ENCODE data around the gene HMCES. TPM values are rescaled to one million over a fixed set of nuclear protein-coding genes. Genes with fewer than 3 reads are reported as not detected.
"Not testable (repeated sequence)": the region's sequence is repeated elsewhere in the genome, so short reads cannot be mapped to it uniquely, and the experiment has no call there.

The HMCES gene
- total RNA-seq, 1 donor from 2014 or later = 16.1 TPM

DNA sequence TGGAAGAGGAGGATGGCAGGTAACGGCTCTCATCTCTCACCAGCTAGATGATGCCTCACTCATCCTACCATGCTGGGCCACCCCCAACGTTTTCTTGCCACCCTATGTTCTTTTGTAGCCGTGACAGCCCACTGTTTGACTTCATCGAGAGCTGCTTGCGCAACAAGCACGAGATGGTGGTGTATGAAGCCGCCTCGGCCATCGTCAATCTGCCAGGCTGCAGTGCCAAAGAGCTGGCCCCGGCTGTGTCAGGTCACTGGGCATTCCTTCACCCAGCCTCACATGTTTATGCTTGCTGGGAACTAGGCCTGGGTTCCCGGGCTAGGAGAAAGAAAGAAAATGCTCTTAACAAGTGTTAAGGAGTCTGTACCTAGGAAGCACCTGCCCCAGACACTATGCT is 21.1 kb upstream of the HMCES start:
- DNase-seq (ENCODE audit: low read depth) = no peak

DNA sequence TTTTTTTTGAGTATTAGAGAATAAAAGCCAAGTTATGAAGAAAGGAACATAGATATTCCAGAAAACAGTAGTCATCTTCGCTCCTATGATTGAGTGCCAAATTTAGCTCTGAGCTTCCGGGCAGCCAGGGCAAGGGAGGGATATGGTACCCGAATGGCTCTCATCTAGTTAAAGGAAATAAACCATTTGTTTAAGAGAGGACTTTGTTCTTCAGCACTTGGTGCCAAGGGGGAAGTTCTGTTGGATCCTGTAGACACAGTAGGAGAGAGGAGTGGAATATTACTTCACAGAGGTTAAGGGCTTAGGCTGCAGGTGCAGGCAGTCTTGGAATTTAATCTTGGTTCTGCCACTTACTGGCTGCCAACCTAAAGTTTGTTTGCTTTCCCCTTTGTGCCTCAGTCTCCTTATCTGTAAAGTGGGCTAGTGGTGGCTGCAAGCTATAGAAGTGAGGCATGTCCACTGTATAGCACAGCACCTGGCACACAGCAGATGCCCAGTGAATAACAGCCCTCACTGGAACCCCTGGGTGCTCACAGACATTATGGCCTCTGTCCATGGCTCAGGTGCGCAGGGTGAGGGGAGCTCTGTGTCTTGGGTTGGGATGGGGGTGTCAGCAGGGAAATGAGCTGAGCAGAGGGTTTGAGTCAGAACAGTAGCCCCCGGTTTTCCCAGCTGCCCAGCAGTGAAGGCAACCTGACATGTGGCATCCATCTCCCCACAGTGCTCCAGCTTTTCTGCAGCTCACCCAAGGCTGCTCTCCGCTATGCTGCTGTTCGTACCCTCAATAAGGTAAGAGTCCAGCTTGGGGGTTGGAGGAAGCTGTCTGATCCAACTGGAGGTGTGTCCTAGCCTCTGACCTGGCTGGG is 18.8 kb upstream of the HMCES start:
- no peak for DNase-seq (ENCODE audit: low read depth)

DNA sequence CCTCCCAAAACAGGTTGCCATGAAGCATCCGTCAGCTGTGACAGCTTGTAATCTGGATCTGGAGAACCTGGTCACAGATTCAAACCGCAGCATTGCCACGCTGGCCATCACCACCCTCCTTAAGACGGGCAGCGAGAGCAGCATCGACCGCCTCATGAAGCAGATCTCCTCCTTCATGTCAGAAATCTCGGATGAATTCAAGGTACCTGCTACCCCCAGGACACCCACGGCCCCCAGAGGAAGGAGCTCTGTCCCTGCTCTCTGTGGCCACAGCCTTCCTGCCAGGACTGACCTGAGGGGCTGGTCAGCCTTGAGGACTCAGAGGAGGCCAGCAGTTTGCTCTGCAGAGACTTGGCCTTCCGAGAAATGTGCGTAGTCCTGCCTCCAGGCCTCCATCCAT is 18.1 kb upstream of the HMCES start:
- no peak for DNase-seq (ENCODE audit: low read depth)

DNA sequence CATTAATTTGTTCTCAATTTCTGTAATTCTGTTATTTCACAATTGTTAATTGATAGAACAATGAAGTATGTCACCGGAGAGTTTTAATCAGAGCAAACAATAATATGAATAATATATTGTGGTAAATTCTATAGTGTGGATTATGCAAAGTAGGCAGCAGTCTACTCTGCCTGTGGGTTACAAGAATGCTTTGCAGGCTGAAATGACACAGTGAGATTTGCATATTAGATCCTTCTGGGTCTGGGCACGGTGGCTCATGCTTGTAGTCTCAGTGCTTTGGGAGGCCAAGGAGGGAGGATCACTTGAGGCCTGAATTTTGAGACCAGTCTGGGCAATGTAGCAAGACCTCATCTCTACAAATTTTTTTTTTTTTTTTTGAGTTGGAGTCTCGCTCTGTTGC is 16.8 kb upstream of the HMCES start:
- DNase-seq (ENCODE audit: low read depth) = no peak

DNA sequence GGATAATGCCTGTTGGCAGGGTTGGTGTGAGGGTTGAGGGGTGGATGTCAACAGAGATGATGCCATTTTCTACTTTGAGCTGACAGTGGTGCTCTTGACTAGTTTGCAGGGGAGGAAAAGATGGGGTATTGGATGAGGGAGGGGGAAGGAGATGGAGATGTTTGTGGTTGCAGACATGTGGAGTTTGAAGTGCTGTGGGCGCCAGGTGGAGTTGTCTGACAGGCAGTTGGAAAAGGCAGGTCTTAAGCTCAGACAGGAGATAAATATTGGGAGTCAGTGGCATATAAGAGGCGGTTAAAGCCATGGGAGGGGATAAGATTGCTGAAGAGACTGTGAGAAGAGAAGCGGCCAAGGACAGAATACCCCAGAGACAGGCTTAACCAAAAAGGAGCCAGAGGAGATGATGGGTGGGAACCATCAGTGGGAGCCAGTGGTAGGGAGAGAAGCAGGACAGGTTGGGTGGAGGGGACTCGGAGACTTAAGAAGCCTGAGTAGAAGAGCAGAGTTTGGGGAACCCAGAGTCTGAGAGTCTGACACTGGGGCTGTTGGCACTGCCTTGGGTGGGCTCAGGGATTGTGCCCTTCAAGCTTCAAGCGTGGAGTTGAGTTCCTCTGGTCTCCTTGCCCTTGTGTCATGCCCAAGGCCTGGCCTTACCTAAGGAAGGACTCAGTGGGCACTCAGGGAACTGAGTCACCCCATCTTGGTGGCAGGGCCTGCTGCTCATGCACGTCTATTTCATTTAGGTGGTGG is 15.3 kb upstream of the HMCES start:
- no peak for DNase-seq (ENCODE audit: low read depth)

DNA sequence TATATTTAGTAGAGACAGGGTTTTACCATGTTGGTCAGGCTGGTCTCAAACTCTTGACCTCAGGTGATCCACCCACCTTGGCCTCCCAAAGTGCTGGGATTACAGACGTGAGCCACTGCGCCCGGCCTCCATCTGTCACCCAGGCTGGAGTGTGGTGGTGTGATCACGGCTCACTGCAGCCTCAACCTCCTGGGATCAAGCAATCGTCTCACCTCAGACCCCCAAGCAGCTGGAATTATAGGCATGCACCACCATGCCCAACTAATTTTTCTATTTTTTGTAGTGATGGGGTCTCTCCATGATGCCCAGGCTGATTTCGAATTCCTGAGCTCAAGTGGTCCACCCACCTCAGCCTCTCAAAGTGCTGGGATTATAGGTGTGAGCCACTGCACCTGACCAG is 13.7 kb upstream of the HMCES start:
- not testable (repeated sequence) for DNase-seq (ENCODE audit: low read depth)

DNA sequence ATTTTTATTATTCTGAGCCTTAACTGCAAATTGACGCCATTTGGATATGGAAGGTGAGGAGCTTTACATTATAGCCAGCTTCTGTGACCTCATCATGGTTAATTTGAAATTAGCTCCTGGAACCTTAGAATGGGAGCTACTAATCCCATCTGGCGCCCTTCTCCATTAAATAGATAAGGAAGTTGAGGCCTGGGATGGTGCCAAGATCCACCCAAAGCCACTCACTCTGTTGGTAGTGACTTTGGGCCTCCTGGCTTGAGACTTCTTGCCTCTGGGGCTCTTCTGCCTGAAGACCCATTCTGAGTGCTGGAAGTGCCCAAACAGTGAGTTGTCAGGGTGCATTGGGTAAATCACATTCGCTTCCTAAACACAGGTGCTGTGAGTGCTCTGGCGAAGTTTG is 12.0 kb upstream of the HMCES start:
- no peak for DNase-seq (ENCODE audit: low read depth)

DNA sequence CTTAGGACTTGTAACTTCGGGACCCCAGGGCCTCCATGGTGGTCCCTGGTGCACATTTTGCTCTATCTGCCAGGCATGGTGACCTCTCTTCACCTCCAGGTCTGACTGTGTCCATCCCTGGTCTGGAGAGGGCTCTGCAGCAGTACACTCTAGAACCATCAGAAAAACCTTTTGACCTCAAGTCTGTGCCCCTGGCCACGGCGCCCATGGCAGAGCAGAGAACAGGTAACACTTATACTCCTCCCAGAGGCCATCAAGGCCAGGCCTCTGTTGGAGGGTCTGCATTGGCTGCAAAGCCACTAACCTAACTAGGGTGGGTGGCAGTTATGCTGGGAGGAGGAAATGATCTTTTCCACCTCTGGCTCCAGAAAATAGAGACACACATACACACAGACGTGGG is 10.3 kb upstream of the HMCES start:
- no peak for DNase-seq (ENCODE audit: low read depth)

DNA sequence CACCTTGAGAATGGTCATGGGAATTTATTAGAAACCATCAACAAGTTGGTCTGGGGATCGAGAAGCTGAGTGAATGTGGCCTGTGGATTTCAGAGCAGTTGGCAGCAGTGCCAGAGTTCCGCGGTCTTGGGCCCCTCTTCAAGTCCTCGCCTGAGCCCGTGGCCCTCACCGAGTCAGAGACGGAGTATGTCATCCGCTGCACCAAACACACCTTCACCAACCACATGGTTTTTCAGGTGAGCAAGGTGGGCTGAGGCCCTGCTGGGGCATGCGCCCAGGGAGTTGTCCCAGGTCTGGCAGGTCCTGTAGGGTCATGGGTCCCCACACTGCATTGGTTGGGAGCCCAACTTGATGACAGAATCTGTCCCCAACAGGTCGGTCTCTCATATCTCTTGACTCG is 7.0 kb upstream of the HMCES start:
- DNase-seq (ENCODE audit: low read depth) = no peak

DNA sequence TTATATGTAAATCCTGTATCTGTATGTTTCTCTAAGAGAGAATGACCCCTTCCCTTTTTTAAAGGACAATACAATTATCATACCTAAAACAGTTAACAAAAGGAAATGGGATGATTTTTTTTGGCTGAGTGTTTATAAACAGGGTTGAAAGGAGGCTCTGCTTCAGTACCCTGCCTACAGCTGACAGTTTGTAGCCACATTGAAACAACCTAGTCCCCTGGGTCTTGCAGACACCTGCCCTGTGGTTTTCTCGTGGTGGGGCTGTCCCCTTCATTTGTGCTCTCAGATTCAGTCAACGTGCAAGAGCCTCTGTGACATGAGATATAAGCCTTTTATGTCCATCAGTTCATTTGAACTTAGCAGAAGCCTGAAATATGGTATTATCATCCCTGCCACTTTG is 2.3 kb upstream of the HMCES start:
- peak; percentile 62 for DNase-seq (ENCODE audit: low read depth)

DNA sequence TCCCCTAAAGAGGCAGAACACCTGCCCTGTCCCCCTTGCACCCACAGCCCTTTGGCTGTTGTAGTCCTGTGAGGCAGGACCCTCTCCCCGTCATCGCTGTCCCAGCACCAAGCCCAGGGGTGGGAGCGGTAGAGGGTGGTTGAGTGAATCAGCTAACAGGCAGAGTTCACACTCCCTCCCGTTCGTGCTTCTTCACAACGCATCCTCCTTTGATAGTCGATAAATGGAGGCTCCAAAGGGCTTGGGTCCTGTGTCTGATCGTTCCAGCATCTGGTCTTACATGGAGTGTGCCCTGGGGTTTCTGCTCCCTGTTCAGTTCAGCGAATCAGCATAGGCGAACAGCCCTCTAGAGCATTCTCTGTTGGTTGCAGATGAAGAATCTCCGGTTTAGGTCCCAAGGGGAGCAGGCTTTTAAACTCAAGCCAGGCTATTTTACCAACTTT is 820 bp upstream of the HMCES start:
- DNase-seq (ENCODE audit: low read depth) = no peak

DNA sequence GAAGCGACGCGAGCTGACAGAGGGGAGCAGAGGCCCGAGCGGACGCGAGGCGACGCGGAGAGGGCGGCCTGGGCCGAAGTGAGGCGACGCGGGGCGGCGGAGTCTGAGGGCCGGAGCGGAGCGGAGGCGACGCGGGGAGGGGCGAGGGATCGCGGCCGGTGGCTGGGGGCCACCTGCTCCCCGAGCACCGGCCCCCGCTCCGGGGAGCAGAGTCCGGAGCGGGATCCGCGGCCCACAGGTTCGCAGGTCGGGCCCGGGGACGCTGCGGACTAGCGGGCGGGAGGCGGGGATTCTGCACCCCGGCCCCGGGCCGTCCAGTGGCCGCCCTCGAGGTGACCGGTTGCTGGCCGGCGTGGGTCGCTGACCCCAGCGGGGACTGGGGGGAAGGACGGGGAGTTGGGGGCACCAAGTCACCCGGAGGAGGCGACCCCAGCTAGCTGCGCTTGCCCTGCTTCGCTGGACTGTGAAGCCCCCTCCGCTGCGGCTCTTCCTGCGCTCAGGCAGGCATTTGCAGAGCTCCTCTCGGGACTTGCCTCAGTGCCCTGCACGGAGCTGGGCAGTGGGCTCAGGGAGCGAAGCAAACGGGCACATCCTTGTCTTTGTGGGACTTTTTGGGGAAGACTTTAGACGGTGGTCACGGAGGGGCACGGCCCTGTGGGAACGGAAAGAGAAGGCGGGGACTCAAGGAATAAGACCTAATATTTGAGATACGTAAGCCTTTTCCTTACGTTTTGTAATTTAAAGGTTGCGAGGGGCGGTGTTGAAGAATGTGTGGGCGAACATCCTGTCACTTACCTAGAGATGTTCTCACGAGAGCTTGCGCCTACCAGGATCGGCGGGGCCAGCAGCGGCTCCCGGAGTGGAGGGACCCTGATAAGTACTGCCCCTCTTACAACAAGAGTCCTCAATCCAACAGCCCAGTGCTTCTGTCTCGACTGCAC is 566 bp downstream of the HMCES start:
- DNase-seq (ENCODE audit: low read depth) = no peak

DNA sequence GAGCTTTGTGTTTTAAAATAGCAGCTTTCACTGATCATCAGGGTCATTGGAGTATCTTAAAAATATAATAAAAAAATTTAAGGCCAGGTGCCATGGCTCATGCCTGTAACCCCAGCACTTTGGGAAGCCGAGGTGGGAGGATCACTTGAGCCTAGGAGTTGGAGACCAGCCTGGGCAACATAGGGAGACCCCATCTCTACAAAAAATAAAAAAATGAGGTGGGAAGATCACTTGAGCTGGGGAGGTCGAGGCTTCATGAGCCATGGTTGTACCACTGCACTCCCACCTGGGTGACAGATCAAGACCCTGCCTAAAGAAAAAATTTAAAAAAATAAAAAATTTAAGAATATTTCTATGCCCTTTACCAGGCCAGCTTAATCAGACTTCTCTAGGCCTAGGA is 1.5 kb downstream of the HMCES start:
- no peak for DNase-seq (ENCODE audit: low read depth)

DNA sequence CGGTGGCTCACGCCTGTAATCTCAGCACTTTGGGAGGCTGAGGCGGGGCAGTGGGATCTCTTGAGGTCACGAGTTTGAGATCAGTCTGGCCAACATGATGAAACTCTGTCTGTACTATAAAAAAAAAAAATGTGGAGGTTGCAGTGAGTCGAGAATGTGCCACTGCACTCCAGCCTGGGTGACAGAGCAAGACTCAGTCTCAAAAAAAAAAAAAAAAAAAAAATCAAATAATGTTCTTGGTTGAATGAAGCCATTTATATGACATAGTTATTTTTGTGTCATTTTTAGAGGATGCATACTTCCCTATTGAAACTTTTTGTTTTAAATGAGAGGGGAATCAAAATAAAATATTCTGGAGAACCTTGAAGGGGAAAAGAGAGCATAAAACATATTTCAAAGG is 3.1 kb downstream of the HMCES start:
- DNase-seq (ENCODE audit: low read depth) = no peak

DNA sequence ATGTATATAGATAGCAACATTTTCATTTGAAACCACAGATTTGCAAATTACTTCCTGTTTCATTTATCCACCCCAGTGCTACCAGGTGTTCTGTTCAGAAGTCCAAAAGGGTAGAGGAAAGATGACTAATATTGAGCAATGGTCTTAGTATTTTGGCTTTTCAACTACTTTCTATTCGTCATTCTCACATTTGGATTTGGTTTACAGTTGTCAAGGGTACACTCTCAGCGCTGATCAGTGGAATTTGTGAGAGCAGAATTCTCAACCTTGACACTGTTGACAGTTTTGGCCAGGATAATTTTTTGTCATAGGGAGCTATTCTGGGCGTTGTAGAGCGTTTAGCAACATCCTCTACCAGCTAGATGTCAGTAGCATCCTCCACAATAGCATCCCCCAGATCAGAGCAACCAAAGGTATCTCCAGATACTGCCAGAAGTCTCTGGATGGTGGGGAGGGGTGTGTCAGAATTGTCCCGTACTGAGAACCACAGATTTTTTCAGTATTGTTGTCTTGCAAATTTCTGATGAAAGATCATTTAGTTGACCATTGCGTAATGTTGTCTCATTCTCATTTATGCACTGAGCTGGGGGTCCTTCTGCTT is 4.2 kb downstream of the HMCES start:
- DNase-seq (ENCODE audit: low read depth) = no peak

DNA sequence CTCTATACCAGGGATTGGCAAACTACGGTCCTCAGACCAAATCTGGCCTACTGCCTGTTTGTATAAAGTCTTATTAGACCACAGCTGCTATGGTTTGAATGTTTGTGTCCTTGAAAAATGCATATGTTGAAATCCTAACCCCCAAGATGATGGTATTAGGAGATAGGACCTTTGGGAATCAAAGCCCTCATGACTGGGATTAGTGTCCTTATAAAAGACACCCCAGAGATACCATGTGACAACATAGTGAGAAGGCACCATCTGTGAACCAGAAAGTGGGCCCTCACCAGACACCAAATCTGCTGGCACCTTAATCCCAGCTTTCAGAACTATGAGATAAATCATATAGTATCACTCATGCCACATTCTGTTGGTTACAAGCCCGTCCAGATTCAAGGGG is 7.4 kb downstream of the HMCES start:
- no peak for DNase-seq (ENCODE audit: low read depth)

DNA sequence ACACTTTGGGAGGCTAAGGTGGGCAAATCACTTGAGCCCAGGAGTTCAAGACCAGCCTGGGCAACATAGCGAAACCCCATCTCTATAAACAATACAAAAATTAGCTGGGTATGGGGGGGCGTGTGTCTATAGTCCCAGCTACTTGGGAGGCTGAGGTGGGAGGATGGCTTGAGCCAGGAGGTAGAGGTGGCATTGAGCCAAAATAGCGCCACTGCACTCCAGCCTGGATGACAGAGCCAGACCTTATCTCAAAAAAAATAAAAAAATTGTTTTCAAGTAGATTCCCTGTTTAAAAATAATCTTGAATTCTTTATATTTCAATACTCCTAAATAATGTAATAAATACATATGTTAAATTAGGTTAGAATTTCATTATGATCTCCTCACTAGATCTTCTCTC is 9.8 kb downstream of the HMCES start:
- no peak for DNase-seq (ENCODE audit: low read depth)

DNA sequence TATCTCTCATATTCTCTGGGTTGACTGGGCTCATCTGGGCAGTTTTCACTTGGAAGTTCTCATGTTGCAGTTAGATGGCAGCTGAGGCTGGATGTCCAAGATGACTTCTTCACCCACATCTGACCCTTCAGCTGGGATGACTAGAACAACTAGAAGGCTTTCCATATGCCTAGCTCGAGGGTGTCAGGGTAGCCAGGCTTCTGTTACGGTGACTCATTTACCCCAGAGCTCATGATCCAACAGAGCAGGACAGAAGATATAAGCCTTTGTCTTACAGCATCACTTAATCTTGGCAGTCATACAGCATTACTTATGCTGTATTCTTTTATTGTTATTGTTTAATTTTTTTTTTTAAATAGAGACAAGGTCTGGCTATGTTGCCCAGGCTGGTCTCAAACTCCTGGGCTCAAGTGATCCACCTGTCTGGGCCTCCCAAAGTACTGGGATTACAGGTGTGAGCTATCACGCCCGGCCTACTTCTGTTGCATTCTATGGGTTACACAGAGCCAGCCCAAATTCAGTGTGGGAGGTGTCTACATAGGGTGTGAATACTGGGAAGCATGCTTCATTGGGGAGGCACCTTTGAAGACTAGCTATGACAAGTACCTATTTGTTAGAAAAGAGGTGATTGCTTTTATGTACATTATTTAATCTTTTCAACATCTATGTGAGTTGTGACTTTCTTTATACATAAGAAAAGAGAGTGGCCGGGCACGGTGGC is 10.7 kb downstream of the HMCES start:
- DNase-seq (ENCODE audit: low read depth) = peak; percentile 86

DNA sequence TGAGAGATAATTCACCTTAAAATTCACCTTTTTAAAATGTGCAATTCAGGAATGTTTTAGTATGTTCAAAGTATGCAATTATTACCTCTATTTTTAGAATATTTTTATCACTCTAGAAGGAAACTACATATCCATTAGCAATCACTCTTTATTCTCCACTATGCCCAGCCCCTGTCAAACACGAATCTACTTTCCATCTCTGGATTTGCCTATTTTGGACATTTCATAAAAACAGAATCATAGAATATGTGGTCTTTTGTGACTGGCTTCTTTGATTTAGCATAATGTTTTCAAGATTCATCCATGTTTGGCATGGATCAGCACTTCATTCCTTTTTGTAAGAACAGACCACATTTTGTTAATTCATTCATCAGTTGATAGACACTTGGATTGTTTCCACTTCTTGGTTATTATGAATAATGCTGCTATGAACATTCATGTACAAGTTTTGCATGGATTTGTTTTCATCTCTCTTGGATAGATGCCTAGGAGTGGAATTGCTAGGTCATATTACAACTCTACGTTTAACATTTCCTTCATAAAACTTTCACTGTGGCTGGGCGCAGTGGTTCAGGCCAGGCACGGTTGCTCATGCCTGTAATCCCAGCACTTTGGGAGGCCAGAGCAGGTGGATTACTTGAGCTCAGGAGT is 12.7 kb downstream of the HMCES start:
- DNase-seq (ENCODE audit: low read depth) = peak; percentile 51

DNA sequence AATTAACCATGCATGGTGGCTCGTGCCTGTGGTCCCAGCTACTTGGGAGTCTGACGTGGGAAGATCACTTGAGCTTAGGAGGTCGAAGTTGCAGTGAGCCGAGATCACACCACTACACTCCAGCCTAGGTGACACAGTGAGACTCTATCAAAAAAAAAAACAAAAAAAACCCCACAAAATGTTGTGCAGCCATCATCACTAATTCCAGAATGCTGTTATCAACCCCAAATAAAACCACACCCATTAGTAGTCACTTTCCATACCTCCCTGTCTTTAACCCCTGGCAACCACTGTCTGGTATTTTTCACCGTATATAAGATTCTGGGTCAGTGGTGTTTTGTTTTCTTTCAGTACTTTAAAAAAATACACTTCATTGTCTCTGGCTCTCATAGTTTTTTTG is 16.6 kb downstream of the HMCES start:
- DNase-seq (ENCODE audit: low read depth) = no peak

Data from myocyte (in vitro differentiated cells).